HepG2 (cell line): ENCODE results near the gene STARD8. TPM values are rescaled to one million over a fixed set of nuclear protein-coding genes. Genes with fewer than 3 reads are reported as not detected.

Experiments used
- ATAC-seq: fragments of 200-7000 bp; cut with Tn5 transposase; 3 replicates; pipeline ENCODE4 v1.9.1; 2020; ENCODE audit warnings: mild to moderate bottlenecking, moderate library complexity
- BruUV-seq: library from RNA; stranded (reverse); fragments of 400-500 nt; replicated peaks from 2 replicates; lab custom pipeline; 2021; lab: Mats Ljungman, UMichigan
- CTCF ChIA-PET: fragments of 300-600 bp; formaldehyde crosslinking; extraction: SDS; loops from one replicate; lab custom pipeline; 2021; ENCODE audit warnings: low total read pairs, inconsistent platforms, low intra/inter-chr PET ratio; lab: Yijun Ruan, JAX
- POLR2A ChIA-PET: fragments of 350-600 bp; sonication (Branson Sonifier 250); formaldehyde crosslinking; loops from one replicate; lab custom pipeline; 2020; ENCODE audit warnings: antibody characterized with exemption, inconsistent platforms; lab: Yijun Ruan, JAX
- DNase-seq: peaks from one replicate; pipeline ENCODE4 v3.0.0-alpha.2; 2015; ENCODE audit warnings: low spot score
- FAIRE-seq: peaks from 3 replicates; lab custom pipeline; 2011; peaks lifted over from hg19 to GRCh38; lab: Jason Lieb, UNC
- H2AFZ ChIP-seq: one replicate; pipeline ENCODE4 v1.6.1; 2011; ENCODE audit warnings: low read length, inconsistent platforms
- H3K27ac ChIP-seq: fragments of 300-600 bp; 3 replicates; pipeline ENCODE4 v1.8.0; 2011; ENCODE audit warnings: mixed run types, mild to moderate bottlenecking, mixed read lengths, low read length, inconsistent platforms; ENCODE audit not compliant: insufficient read depth; ENCODE audit errors: extremely low read length
- H3K27me3 ChIP-seq, 2 experiments: fragments of 200-600 bp in 1 of 2; 2 replicates in 1 of 2; 3 replicates in 1 of 2; pipeline versions ENCODE4 v1.6.0 to v1.8.0; 2011; ENCODE audit warnings: low read length in 2 of 2, mild to moderate bottlenecking in 2 of 2, moderate library complexity in 2 of 2, inconsistent platforms in 1 of 2; ENCODE audit not compliant: insufficient read depth in 2 of 2, control insufficient read depth in 1 of 2
- H3K36me3 ChIP-seq, 2 experiments: fragments of 200-600 bp in 1 of 2; replicated peaks in 1 of 2; 2 replicates in 1 of 2; 3 replicates in 1 of 2; pipeline versions ENCODE4 v1.5.1 to v1.8.0; 2011; ENCODE audit warnings: low read length in 2 of 2, inconsistent platforms in 1 of 2; ENCODE audit not compliant: insufficient read depth in 2 of 2, control insufficient read depth in 1 of 2
- H3K4me1 ChIP-seq: 2 replicates; pipeline ENCODE4 v1.5.1; 2012; ENCODE audit warnings: low read length, inconsistent platforms; ENCODE audit not compliant: insufficient read depth
- H3K4me2 ChIP-seq: 2 replicates; pipeline ENCODE4 v1.6.0; 2011; ENCODE audit warnings: low read depth, low read length, inconsistent platforms
- H3K4me3 ChIP-seq, 3 experiments: fragments of 200-600 bp in 1 of 3; sonication (generic), shearing (Covaris generic) in 1 of 3; replicated peaks in 1 of 3; 2 replicates each; pipeline ENCODE4 v1.5.1; 2011 to 2016; ENCODE audit warnings: low read length in 3 of 3, inconsistent platforms in 2 of 3, low read depth in 2 of 3, mild to moderate bottlenecking in 2 of 3, control low read depth in 1 of 3, mixed read lengths in 1 of 3; ENCODE audit not compliant: insufficient read depth in 1 of 3
- H3K79me2 ChIP-seq: one replicate; pipeline ENCODE4 v1.6.1; 2011; ENCODE audit warnings: low read length, inconsistent platforms; ENCODE audit not compliant: insufficient read depth
- H3K9ac ChIP-seq: 2 replicates; pipeline ENCODE4 v1.6.0; 2011; ENCODE audit warnings: mild to moderate bottlenecking, low read depth, low read length, inconsistent platforms; ENCODE audit not compliant: insufficient read depth
- H3K9me3 ChIP-seq: 2 replicates; pipeline ENCODE4 v1.5.1; 2012; ENCODE audit warnings: mild to moderate bottlenecking, low read length
- H4K20me1 ChIP-seq: 2 replicates; pipeline ENCODE4 v1.6.0; 2011; ENCODE audit warnings: inconsistent platforms, mild to moderate bottlenecking, low read length, moderate library complexity; ENCODE audit not compliant: insufficient read depth
- GATA4 ChIP-seq: sonication (generic); IDR thresholded peaks from 2 replicates; pipeline ENCODE4 v1.6.1; 2016; ENCODE audit warnings: antibody characterized with exemption, low read depth, borderline replicate concordance
- GATAD2A ChIP-seq: IDR thresholded peaks from 2 replicates; pipeline ENCODE4 v1.6.1; 2016
- JDP2 ChIP-seq: sonication (generic); formaldehyde crosslinking; IDR thresholded peaks from 2 replicates; pipeline ENCODE4 v1.8.1; 2022; ENCODE audit warnings: missing genetic modification reagents, borderline replicate concordance
- NFE2L1 ChIP-seq: sonication (generic); formaldehyde crosslinking; IDR thresholded peaks from 2 replicates; pipeline ENCODE4 v1.4.0; 2020; ENCODE audit warnings: missing genetic modification reagents, mild to moderate bottlenecking, borderline replicate concordance
- RFXAP ChIP-seq: sonication (generic); formaldehyde crosslinking; IDR thresholded peaks from 2 replicates; pipeline ENCODE4 v1.4.0; 2020; ENCODE audit warnings: missing genetic modification reagents, borderline replicate concordance
- SALL2 ChIP-seq: sonication (generic); formaldehyde crosslinking; IDR thresholded peaks from 2 replicates; pipeline ENCODE4 v1.8.1; 2023; ENCODE audit warnings: mild to moderate bottlenecking, missing genetic modification reagents, inconsistent platforms
- SNAPC2 ChIP-seq: sonication (generic); formaldehyde crosslinking; IDR thresholded peaks from 2 replicates; pipeline ENCODE4 v1.8.1; 2022; ENCODE audit warnings: mild to moderate bottlenecking, missing genetic modification reagents
- U2AF1 ChIP-seq: fragments of 200-400 bp; formaldehyde crosslinking; optimal IDR thresholded peaks from 2 replicates; pipeline ENCODE3; 2017; ENCODE audit warnings: mild to moderate bottlenecking, low read depth, low read length
- ZNF160 ChIP-seq: sonication (generic); formaldehyde crosslinking; IDR thresholded peaks from 2 replicates; pipeline ENCODE4 v1.8.0; 2022; ENCODE audit warnings: mild to moderate bottlenecking, inconsistent platforms, missing genetic modification reagents
- ZNF468 ChIP-seq: sonication (generic); formaldehyde crosslinking; IDR thresholded peaks from 2 replicates; pipeline ENCODE4 v1.8.0; 2022; ENCODE audit warnings: mild to moderate bottlenecking, moderate library complexity, missing genetic modification reagents
- in situ Hi-C: cut with HindIII; loops from 2 replicates; pipeline ENCODE4 v1.10.0; 2017; ENCODE audit warnings: low pct_unique_long_range_greater_than_20kb; ENCODE audit not compliant: extremely low pct_ligation_motif_present
- intact Hi-C: fragments of 100-400 bp; cut with micrococcal nuclease; formaldehyde crosslinking; loops from one replicate; pipeline ENCODE4 v1.10.0; 2022; ENCODE audit not compliant: unreplicated experiment
- polyA plus RNA-seq, 8 experiments: library from polyadenylated mRNA; depleted of rRNA in 3 of 8; stranded (reverse) in 7 of 8; unstranded in 1 of 8; fragments of >200 nt; fragmentation: Illumina TruSeq in 4 of 8; extraction: Trizol in 4 of 8; gene quantifications; 2 replicates each; pipeline versions ENCODE4 v1.2.1 to v1.2.3, GENCODE V29; 2011 to 2016; ENCODE audit warnings: low read depth in 4 of 8, missing spikeins in 1 of 8, mixed read lengths in 1 of 8; ENCODE audit not compliant: insufficient read depth in 1 of 8
- total RNA-seq, 5 experiments: library from RNA; depleted of rRNA; stranded (reverse); fragments of >200 nt; fragmentation: Illumina TruSeq; extraction: Trizol; gene quantifications; 2 replicates each; pipeline ENCODE4 v1.2.3, GENCODE V29; 2016; ENCODE audit warnings: low read depth in 1 of 5
- TF ChIP-seq, protein P1 (sequence below): sonication (generic); formaldehyde crosslinking; IDR thresholded peaks from 2 replicates; pipeline ENCODE4 v1.5.0; 2020; ENCODE audit warnings: missing genetic modification reagents
- TF ChIP-seq, protein P2 (sequence below): sonication (generic); formaldehyde crosslinking; IDR thresholded peaks from 2 replicates; pipeline ENCODE4 v1.5.0; 2020; ENCODE audit warnings: mild to moderate bottlenecking, missing genetic modification reagents, borderline replicate concordance
- TF ChIP-seq, protein P3 (sequence below): sonication (generic); formaldehyde crosslinking; IDR thresholded peaks from 2 replicates; pipeline ENCODE4 v1.4.0; 2020; ENCODE audit warnings: mild to moderate bottlenecking, low read depth, missing genetic modification reagents

STARD8 gene
- total and polyA plus RNA-seq, 2 of the 13 experiments (the other 11 are each of a cell fraction or from before 2014, with no cell fraction given), result 0.02 to 0.09 TPM

DNA sequence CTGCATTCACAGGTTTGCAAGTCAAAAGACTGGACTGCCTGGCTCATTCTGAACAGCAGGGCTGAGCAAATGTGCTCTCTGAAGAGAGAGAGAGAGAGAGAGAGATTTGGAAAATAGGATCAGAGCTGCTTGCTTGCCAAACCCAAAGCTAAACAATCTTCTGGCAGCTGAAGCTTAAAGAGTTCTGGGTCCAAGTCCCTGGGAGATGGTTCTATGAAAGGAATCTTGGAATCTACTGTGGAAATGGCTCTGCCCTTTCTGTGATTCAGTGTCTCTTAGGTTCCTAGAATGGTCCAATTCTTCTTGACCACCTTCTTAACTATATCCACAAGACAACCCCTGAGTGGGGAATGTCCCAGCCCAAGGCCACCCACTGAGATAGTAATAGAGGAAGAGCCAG, 115.3 kb downstream of the STARD8 start:
- Histone ChIP-seq H3K27ac (no peak overlapping the region), H3K9me3 (no peaks in the 10 kb centered on the region), H2AFZ (no peak overlapping the region), H3K36me3 (no peaks in the 10 kb centered on the region), H3K4me1 (no peaks in the 10 kb centered on the region), H3K79me2 (no peaks in the 10 kb centered on the region), H3K27me3 (no peaks in the 10 kb centered on the region), H3K4me2 (no peak overlapping the region), H4K20me1 (no peaks in the 10 kb centered on the region), H3K9ac (no peak overlapping the region), H3K4me3 (no peak overlapping the region)
- FAIRE-seq (no peak), DNase-seq (no peak), ATAC-seq (no peak)
- intact Hi-C loops, result no loop called here
- CTCF ChIA-PET, result no interaction called here
- in situ Hi-C loops, result no loop called here
- no TSS peak for BruUV-seq
- POLR2A ChIA-PET, result no interaction called here
- TF ChIP-seq, protein P1, sequence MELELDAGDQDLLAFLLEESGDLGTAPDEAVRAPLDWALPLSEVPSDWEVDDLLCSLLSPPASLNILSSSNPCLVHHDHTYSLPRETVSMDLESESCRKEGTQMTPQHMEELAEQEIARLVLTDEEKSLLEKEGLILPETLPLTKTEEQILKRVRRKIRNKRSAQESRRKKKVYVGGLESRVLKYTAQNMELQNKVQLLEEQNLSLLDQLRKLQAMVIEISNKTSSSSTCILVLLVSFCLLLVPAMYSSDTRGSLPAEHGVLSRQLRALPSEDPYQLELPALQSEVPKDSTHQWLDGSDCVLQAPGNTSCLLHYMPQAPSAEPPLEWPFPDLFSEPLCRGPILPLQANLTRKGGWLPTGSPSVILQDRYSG, result no peak
- no peak for TF ChIP-seq ZNF160
- TF ChIP-seq GATA4, result no peak
- TF ChIP-seq, protein P2, sequence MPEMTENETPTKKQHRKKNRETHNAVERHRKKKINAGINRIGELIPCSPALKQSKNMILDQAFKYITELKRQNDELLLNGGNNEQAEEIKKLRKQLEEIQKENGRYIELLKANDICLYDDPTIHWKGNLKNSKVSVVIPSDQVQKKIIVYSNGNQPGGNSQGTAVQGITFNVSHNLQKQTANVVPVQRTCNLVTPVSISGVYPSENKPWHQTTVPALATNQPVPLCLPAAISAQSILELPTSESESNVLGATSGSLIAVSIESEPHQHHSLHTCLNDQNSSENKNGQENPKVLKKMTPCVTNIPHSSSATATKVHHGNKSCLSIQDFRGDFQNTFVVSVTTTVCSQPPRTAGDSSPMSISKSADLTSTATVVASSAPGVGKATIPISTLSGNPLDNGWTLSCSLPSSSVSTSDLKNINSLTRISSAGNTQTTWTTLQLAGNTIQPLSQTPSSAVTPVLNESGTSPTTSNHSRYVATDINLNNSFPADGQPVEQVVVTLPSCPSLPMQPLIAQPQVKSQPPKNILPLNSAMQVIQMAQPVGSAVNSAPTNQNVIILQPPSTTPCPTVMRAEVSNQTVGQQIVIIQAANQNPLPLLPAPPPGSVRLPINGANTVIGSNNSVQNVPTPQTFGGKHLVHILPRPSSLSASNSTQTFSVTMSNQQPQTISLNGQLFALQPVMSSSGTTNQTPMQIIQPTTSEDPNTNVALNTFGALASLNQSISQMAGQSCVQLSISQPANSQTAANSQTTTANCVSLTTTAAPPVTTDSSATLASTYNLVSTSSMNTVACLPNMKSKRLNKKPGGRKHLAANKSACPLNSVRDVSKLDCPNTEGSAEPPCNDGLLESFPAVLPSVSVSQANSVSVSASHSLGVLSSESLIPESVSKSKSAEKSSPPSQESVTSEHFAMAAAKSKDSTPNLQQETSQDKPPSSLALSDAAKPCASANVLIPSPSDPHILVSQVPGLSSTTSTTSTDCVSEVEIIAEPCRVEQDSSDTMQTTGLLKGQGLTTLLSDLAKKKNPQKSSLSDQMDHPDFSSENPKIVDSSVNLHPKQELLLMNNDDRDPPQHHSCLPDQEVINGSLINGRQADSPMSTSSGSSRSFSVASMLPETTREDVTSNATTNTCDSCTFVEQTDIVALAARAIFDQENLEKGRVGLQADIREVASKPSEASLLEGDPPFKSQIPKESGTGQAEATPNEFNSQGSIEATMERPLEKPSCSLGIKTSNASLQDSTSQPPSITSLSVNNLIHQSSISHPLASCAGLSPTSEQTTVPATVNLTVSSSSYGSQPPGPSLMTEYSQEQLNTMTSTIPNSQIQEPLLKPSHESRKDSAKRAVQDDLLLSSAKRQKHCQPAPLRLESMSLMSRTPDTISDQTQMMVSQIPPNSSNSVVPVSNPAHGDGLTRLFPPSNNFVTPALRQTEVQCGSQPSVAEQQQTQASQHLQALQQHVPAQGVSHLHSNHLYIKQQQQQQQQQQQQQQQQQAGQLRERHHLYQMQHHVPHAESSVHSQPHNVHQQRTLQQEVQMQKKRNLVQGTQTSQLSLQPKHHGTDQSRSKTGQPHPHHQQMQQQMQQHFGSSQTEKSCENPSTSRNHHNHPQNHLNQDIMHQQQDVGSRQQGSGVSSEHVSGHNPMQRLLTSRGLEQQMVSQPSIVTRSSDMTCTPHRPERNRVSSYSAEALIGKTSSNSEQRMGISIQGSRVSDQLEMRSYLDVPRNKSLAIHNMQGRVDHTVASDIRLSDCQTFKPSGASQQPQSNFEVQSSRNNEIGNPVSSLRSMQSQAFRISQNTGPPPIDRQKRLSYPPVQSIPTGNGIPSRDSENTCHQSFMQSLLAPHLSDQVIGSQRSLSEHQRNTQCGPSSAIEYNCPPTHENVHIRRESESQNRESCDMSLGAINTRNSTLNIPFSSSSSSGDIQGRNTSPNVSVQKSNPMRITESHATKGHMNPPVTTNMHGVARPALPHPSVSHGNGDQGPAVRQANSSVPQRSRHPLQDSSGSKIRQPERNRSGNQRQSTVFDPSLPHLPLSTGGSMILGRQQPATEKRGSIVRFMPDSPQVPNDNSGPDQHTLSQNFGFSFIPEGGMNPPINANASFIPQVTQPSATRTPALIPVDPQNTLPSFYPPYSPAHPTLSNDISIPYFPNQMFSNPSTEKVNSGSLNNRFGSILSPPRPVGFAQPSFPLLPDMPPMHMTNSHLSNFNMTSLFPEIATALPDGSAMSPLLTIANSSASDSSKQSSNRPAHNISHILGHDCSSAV (CRISPR knock-in tag), result no peak
- TF ChIP-seq RFXAP, result no peak
- TF ChIP-seq U2AF1, result no peak
- TF ChIP-seq SALL2 (CRISPR knock-in tag), result no peak
- TF ChIP-seq SNAPC2 (CRISPR knock-in tag), result no peak
- TF ChIP-seq NFE2L1 (CRISPR knock-in tag), result no peak
- no peak for TF ChIP-seq GATAD2A
- TF ChIP-seq, protein P3, sequence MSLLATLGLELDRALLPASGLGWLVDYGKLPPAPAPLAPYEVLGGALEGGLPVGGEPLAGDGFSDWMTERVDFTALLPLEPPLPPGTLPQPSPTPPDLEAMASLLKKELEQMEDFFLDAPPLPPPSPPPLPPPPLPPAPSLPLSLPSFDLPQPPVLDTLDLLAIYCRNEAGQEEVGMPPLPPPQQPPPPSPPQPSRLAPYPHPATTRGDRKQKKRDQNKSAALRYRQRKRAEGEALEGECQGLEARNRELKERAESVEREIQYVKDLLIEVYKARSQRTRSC (CRISPR knock-in tag), result no peak
- TF ChIP-seq JDP2 (CRISPR knock-in tag), result no peak
- TF ChIP-seq ZNF468, result no peak
